Measurements from ENCODE around the gene TLK1. TPM values are rescaled to one million over a fixed set of nuclear protein-coding genes. Genes with fewer than 3 reads are reported as not detected.

TLK1 gene
- polyA plus RNA-seq, 3 donors, result 44.8 to 51.3 (median 46.2) TPM

DNA sequence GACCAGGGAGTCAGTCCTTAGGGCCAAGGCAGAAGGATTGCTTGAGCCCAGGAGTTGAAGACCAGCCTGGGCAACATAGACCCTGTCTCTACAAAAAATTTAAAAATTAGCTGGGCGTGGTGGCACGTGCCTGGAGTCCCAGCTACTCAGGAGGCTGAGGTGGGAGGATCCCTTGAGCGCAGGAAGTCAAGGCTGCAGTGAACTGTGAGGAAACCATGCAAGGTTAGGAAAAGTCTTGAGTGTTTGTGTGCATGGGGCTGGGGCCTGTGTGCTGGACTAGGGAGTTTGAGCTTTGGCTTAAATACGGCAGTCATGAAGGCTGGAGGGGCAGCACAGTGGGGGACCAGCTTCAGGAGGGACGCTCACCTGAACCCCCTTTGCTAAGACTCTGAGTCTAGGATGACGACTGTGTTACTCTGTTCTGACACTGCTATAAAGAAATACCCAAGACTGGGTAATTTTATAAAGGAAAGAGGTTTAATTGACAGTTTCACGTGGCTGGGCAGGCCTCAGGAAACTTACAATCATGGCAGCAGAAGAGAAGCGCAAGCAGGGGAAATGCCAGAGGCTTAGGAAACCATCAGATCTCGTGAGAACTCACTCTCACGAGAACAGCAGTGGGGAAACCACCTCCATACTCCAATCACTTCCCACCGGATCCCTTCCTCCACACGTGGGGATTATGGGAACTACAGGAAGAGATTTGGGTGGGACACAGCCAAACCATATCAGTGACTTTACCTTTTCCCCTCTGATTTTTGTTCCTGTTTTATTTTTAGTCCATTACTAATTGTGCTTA lies 192.3 kb downstream of the TLK1 start:
- no peak for DNase-seq

DNA sequence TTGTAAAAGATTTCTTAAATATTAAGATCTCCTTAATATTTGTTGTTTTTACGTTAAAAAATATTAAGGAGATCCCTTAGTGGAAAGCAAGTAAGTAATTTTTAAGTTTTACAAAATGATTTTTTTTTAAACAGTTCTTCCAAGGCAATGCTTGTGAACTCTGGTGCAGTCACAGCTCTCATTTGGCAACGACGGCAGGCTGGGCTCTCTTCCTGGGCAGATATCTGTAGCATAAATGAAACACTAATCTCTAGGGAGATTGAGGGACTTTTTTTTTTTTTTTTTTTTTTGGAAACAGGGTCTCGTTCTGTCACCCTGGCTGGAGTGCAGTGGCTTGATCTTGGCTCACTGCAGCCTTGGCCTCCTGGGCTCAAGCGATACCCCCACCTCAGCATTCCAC lies 193.1 kb downstream of the TLK1 start:
- DNase-seq, result no peak

DNA sequence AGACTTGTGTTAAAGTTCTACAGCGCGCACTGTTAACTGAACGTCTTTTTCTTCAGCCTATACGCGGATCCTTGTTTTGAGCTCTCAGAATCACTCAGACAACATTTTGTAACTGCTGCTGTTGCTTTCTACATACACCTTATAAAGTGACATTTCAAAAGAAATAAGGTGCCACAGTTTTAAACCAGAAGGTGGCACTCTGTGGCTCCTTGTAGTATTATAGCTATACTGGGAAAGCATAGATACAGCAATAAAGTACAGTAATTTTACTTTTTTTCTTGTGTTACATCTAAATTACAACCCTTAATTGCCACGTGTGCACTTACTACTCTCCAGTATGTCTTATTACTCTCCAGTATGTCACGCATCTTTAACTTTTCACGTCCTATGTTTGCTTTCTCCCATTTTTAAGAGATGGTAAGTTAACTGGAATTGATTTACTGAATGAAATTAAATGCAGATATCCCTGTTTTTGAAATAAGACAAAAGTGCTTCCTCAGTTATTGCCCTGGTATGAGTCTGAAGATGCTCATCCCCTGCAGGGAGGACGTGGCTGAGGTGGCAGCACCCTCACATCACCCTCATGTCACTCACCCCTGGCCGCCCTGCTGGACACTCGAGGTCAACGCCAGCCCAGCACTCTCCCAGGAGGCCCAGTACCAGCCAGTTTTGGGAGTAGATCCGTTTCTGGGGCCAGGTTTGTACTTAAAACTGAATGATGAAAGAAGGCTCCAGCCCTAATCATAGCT lies 193.9 kb downstream of the TLK1 start:
- DNase-seq, result no peak

DNA sequence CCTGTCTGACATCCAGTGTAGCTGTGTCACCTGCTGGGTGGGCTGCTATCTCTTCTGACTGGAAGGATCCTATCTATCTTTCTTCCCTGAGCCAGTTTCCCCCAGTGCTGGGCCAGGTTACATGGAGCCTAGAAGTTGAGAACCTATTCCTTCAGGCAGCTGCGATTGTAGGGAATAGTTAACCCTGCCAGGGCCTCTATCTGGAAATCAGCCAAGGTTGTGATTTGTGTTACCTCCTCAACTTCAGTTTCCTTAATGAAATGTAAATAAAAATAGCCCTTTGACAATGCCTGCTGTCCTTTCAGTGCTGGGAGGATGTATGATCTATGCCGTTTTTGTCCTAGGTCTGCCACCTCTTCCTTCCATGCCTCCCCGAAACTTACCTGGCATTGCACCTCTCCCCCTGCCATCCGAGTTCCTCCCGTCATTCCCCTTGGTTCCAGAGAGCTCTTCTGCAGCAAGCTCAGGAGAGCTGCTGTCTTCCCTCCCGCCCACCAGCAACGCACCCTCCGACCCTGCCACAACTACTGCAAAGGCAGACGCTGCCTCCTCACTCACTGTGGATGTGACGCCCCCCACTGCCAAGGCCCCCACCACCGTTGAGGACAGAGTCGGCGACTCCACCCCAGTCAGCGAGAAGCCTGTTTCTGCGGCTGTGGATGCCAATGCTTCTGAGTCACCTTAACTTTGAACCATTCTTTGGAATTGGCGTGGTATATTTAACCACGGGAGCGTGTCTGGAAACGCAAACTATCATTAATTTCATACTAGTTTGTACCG lies 195.1 kb downstream of the TLK1 start:
- no peak for DNase-seq

DNA sequence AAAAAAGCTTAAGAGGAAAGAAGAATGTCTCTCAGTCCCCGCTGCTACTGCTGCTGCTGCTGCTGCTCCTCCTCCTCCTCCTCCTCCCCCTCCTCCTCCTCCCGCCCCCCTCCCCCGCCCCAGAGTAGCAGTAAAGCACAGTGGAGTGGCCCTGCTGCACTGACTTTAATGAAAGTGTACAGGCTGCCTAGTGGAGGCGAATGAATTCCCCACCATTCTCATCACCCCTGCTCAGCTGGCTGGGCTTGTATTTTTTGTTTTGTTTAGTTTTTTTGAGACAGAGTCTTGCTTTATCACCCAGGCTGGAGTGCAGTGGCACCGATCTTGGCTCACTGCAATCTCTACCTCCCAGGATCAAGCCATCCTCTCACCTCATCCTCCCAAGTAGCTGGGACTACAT lies 197.3 kb downstream of the TLK1 start:
- DNase-seq, result no peak

DNA sequence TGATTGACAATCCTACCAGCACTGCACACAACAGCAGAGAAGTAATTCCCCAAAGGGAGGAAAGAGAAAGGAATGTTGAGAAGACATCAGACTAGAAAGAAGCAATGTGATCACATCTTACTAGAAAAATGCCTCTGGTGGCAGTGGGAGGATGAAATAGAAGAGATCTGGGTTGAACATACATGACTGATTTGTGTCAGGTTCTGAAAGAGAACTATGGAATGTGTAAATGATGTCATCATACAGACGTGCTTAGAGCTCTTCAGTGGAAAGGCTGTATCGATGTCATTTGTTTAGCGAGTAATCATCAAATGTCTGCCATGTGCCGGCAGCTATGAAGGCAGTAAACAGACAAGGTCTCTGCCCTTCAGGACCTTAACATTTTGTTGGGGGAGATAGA lies 206.8 kb downstream of the TLK1 start:
- no peak for DNase-seq

DNA sequence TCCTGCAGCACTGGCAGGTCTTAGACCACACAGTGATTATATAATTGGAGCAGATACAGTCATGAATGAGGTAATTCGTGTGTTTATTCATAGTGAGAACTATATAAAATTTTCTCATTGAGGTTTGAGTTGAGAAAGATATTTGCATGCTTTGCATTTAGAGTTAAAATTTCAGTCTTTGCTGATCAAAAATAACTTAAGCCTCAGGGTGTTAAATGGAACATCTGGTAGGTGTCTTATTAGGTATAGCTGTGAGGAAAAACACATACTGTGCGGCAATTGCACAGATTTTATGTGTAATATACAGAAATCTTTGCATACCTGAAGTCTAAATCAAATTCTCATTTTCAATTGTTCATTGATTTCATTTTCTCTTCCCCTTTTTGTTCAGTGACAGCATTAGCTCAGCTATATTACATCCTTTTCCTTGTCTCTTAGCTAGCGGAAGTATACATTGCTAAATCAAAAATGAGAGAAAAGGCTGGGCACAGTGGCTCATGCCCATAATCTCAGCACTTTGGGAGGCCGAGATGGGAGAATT lies 210.4 kb downstream of the TLK1 start:
- no peak for DNase-seq

DNA sequence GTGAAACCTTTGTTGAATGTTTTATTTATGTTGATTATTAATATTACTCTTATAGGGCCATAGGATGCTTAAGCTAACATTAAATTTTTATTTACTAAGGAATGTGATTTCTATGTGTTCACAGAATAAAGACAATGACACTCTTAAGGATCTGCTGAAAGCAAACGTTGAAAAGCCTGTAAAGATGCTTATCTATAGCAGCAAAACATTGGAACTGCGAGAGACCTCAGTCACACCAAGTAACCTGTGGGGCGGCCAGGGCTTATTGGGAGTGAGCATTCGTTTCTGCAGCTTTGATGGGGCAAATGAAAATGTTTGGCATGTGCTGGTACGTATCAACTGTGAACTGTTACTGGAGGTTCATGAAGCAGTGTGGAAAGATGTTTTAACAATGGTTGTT lies 211.3 kb downstream of the TLK1 start:
- no peak for DNase-seq

DNA sequence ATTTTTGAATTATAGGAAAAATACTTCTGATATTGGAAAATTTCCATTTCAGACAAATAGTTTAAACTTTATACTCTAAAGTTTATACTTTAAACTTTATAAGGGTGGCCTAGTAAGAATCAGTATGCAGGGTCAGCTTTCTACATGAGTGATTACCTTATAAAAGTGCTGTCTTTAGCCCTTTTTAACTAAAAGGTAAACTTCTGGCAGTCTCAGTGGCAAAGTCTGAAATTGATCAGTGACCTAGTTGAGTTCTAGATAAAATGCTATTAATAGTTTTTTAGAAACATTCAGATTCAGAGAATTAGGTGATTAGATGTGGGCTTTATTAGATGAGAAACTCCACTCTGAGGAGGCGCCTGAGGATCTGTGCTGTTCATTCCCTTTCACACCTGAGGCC lies 216.1 kb downstream of the TLK1 start:
- no peak for DNase-seq

DNA sequence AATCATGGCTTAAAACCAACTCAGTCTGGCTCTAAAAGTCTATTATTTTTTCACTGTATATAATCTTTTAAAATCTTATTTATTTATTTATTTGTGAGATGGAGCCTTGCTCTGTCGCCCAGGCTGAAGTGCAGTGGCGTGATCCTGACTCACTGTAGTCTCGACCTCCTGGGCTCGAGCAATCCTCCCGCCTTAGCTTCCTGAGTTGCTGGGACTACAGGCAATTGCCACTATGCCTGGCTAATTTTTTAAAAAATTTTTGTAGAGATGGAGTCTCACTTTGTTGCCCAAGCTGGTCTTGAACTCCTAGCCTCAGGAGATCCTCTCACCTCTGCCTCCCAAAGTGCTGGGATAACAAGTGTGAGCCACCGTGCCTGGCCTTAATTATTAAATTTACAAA lies 217.1 kb downstream of the TLK1 start:
- DNase-seq, result no peak

DNA sequence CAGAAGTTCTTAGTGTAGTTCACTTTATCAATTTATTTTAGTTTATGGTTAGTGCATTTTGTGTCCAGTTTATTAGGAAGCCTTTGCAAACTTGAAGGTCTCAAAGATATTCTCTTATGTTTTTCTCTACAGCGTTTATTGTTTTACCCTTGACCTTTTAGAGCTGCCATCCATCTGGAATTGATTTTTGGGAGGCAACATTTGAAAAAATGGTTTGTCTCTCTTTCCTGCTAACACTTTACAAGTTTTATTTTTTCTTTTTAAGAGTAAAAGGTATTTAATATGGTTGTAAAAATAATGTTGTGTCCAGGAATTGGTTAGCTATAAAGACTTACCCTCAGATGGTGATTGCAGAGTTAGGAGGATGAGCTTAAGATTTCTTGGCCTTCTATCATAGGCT lies 217.7 kb downstream of the TLK1 start:
- no peak for DNase-seq

DNA sequence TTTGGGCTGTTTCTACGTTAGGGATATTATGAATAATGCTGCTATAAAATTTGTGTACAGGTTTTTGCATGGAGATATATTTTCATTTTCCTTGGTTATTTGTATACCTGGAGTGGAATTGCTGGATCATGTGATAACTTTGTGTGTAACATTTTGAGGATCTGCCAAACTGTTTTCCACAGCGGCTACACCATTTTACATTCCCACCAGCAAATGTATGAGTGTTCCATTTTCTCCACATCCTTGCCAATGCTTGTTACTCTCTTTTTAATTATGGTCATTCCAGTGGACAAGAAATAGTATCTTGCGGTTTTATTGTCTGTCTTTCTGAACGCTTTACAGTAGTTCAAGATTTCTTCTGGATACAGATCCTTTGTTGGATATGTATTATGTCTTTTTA lies 218.1 kb downstream of the TLK1 start:
- no peak for DNase-seq

Other genes with a start within 250 kb of the TLK1 start
- gene GORASP2, start 231.6 kb downstream of the TLK1 start, polyA plus RNA-seq (ENCODE audit: insufficient read length in 3 of 3), result 10 to 100 TPM; 77.2 to 92.2 (median 84.6) TPM